Panc1 (cell line): ENCODE results near the gene ALDH4A1. TPM values are rescaled to one million over a fixed set of nuclear protein-coding genes. Genes with fewer than 3 reads are reported as not detected.
A peak's percentile ranks its signal among the peaks of the same experiment; 100 is the strongest.

Source experiments
- ATAC-seq: fragments of 200-7000 bp; cut with Tn5 transposase; 2 replicates; pipeline ENCODE4 v1.9.1; 2020; ENCODE audit warnings: mild to moderate bottlenecking, moderate library complexity
- BruUV-seq: library from RNA; stranded (reverse); fragments of 400-500 nt; replicated peaks from 2 replicates; lab custom pipeline; 2021; lab: Mats Ljungman, UMichigan
- CTCF ChIA-PET: fragments of 300-600 bp; sonication (Branson Sonifier 250); formaldehyde crosslinking; loops from one replicate; lab custom pipeline; 2022; ENCODE audit warnings: antibody characterized with exemption; lab: Charles Lee
- POLR2A ChIA-PET: fragments of 300-600 bp; sonication (Branson Sonifier 250); formaldehyde crosslinking; loops from one replicate; lab custom pipeline; 2022; ENCODE audit warnings: antibody characterized with exemption; lab: Charles Lee
- DNase-seq: peaks from one replicate; pipeline ENCODE4 v3.0.0-alpha.2; 2010; ENCODE audit warnings: low read depth, low spot score
- H3K27ac ChIP-seq: 2 replicates; pipeline ENCODE4 v1.5.1; 2011; ENCODE audit warnings: mild to moderate bottlenecking, low read length, inconsistent platforms
- H3K27me3 ChIP-seq: fragments of 200-500 bp; sonication (Bioruptor generic); 2 replicates; pipeline ENCODE4 v1.6.0; 2014; ENCODE audit warnings: low read length, inconsistent platforms; ENCODE audit not compliant: control insufficient read depth, insufficient read depth
- H3K36me3 ChIP-seq: fragments of 200-500 bp; sonication (Bioruptor generic); 2 replicates; pipeline ENCODE4 v1.5.1; 2014; ENCODE audit warnings: inconsistent platforms, mild to moderate bottlenecking, low read length, moderate library complexity; ENCODE audit not compliant: control insufficient read depth, insufficient read depth
- H3K4me1 ChIP-seq: 2 replicates; pipeline ENCODE4 v1.5.1; 2011; ENCODE audit warnings: inconsistent platforms, mild to moderate bottlenecking, low read length, moderate library complexity; ENCODE audit not compliant: control insufficient read depth, insufficient read depth
- H3K4me3 ChIP-seq, 2 experiments: 2 replicates each; pipeline ENCODE4 v1.5.1; 2011 to 2012; ENCODE audit warnings: low read depth in 2 of 2, low read length in 2 of 2, mild to moderate bottlenecking in 2 of 2, inconsistent platforms in 1 of 2, moderate library complexity in 1 of 2
- H3K9me3 ChIP-seq: fragments of 200-500 bp; sonication (Bioruptor generic); 2 replicates; pipeline ENCODE4 v1.5.1; 2014; ENCODE audit warnings: low read depth, mild to moderate bottlenecking, inconsistent platforms, low read length, moderate library complexity; ENCODE audit not compliant: control insufficient read depth, insufficient read depth
- CTCF ChIP-seq: fragments of 450-650 bp; IDR thresholded peaks from 2 replicates; pipeline ENCODE4 v1.5.1; 2017; ENCODE audit warnings: mild to moderate bottlenecking
- POLR2AphosphoS5 ChIP-seq: IDR thresholded peaks from 2 replicates; pipeline ENCODE4 v1.6.1; 2012; ENCODE audit warnings: mild to moderate bottlenecking, low read depth, low read length, moderate library complexity
- REST ChIP-seq, 2 experiments: IDR thresholded peaks; 2 replicates each; pipeline ENCODE4 v1.6.1; 2011 to 2012; ENCODE audit warnings: low read depth in 2 of 2, control low read depth in 1 of 2, low read length in 1 of 2, mild to moderate bottlenecking in 1 of 2, moderate library complexity in 1 of 2; ENCODE audit not compliant: insufficient read depth in 1 of 2
- SIN3A ChIP-seq: IDR thresholded peaks from 2 replicates; pipeline ENCODE4 v1.6.1; 2012; ENCODE audit warnings: low read depth, mild to moderate bottlenecking, low read length, moderate library complexity, borderline replicate concordance; ENCODE audit not compliant: insufficient read depth
- TCF7L2 ChIP-seq: IDR thresholded peaks from 2 replicates; pipeline ENCODE4 v1.6.1; 2011; ENCODE audit warnings: mild to moderate bottlenecking, low read depth, low read length, inconsistent platforms
- in situ Hi-C: cut with HindIII; loops from 2 replicates; pipeline ENCODE4 v1.10.0; 2016; ENCODE audit warnings: low sequenced_read_pairs, low pct_unique_long_range_greater_than_20kb
- intact Hi-C: fragments of 100-400 bp; cut with micrococcal nuclease; formaldehyde crosslinking; loops from one replicate; pipeline ENCODE4 v1.10.0; 2022; ENCODE audit not compliant: unreplicated experiment
- total RNA-seq: library from RNA; stranded (reverse); gene quantifications from one replicate; pipeline ENCODE4 v1.2.1, GENCODE V29; 2021; ENCODE audit not compliant: unreplicated experiment

ALDH4A1 gene
- total RNA-seq, 1 experiment from 2014 or later, result 21.7 TPM

GRCh38 chr1:18854331-18855025 is 47.9 kb downstream of the ALDH4A1 start:
- ChIA-PET CTCF (interaction anchor here (0.5 to 0.6 kb wide), 2 partner anchors 224 to 398 kb away, joined by 3 to 9 read pairs; partner anchors contain the start of gene PAX7), POLR2A (no interaction called here)
- no peak for TF ChIP-seq TCF7L2
- no peak for TF ChIP-seq SIN3A
- TF ChIP-seq REST (IDR thresholded peaks at IDR 0.05; ENCODE audit: insufficient read depth in 1 of 2, low read depth in 2 of 2, low read length in 1 of 2), result no peak
- TF ChIP-seq POLR2AphosphoS5, result no peak
- intact Hi-C loops, result no loop called here
- in situ Hi-C loops, result no loop called here
- DNase-seq (no peak), ATAC-seq (no peak)
- Histone ChIP-seq H3K36me3 (no peaks in the 10 kb centered on the region), H3K4me1 (no peaks in the 10 kb centered on the region), H3K4me3 (no peak overlapping the region), H3K27me3 (peaks cover 12% of the 10 kb centered on the region; the same call in 1 of the 2 replicates), H3K9me3 (no peaks in the 10 kb centered on the region), H3K27ac (no peak overlapping the region)
- BruUV-seq, result no TSS peak

GRCh38 chr1:18852501-18852900 is 49.9 kb downstream of the ALDH4A1 start:
- intact Hi-C loops (no loop called here), in situ Hi-C loops (no loop called here)
- Histone ChIP-seq H3K36me3 (no peaks in the 10 kb centered on the region), H3K4me1 (no peaks in the 10 kb centered on the region), H3K27me3 (peaks cover 12% of the 10 kb centered on the region; the same call in 1 of the 2 replicates), H3K27ac (no peak overlapping the region), H3K9me3 (no peaks in the 10 kb centered on the region), H3K4me3 (no peak overlapping the region)
- BruUV-seq, result no TSS peak
- TF ChIP-seq CTCF (no peak), REST (IDR thresholded peaks at IDR 0.05; ENCODE audit: insufficient read depth in 1 of 2, low read depth in 2 of 2, low read length in 1 of 2) (no peak), POLR2AphosphoS5 (no peak), SIN3A (no peak), TCF7L2 (no peak)
- ChIA-PET CTCF (interaction anchor here (0.6 kb wide), 1 partner anchor 255 kb away, joined by 3 read pairs; no protein-coding TSS in a partner anchor), POLR2A (no interaction called here)
- peak; percentile 35; the same call in 1 of the 2 replicates for ATAC-seq
- no peak for DNase-seq
